HCT116 (cell line): ENCODE data around the gene TRHDE. TPM values are rescaled to one million over a fixed set of nuclear protein-coding genes. Genes with fewer than 3 reads are reported as not detected.

ENCODE experiments used
- ATAC-seq: fragments of 200-7000 bp; cut with Tn5 transposase; 2 replicates; pipeline ENCODE4 v1.9.1; 2020; ENCODE audit warnings: mild to moderate bottlenecking, moderate library complexity
- BruUV-seq: library from RNA; stranded (reverse); fragments of 400-500 nt; replicated peaks from 2 replicates; lab custom pipeline; 2021; lab: Mats Ljungman, UMichigan
- CTCF ChIA-PET: fragments of 300-600 bp; sonication (Branson Sonifier 250); formaldehyde crosslinking; loops from one replicate; lab custom pipeline; 2021; ENCODE audit warnings: antibody characterized with exemption; lab: Charles Lee
- POLR2A ChIA-PET: fragments of 300-600, 350-600 bp; sonication (Branson Sonifier 250); formaldehyde crosslinking; loops from one replicate; lab custom pipeline; 2021; ENCODE audit warnings: antibody characterized with exemption; lab: Charles Lee
- RAD21 ChIA-PET, 2 experiments: fragments of 300-600 bp; sonication (Branson Sonifier 250); formaldehyde crosslinking; loops; one replicate each; lab custom pipeline; 2023; ENCODE audit warnings: low total read pairs in 2 of 2; ENCODE audit not compliant: uncharacterized antibody in 2 of 2, unreplicated experiment in 2 of 2, low non-redundant PET in 1 of 2; lab: Charles Lee
- DNase-seq: peaks from one replicate; pipeline ENCODE4 v3.0.0-alpha.2; 2010; ENCODE audit warnings: low read depth, low spot score
- H2AFZ ChIP-seq: fragments of 200-600 bp; shearing (Covaris generic), sonication (generic); 2 replicates; pipeline ENCODE4 v1.6.1; 2017; ENCODE audit warnings: low read depth, mixed run types, mixed read lengths, antibody characterized with exemption, low read length; ENCODE audit not compliant: poor library complexity, severe bottlenecking
- H3K27ac ChIP-seq: 2 replicates; pipeline ENCODE4 v1.5.1; 2012; ENCODE audit warnings: low read depth, low read length
- H3K27me3 ChIP-seq: fragments of 200-600 bp; sonication (generic); 2 replicates; pipeline ENCODE4 v1.6.1; 2016; ENCODE audit warnings: mixed run types, low read length, mixed read lengths; ENCODE audit not compliant: insufficient read depth
- H3K36me3 ChIP-seq, 2 experiments: fragments of 200-500 bp in 1 of 2; fragments of 200-600 bp in 1 of 2; sonication (Bioruptor generic) in 1 of 2; sonication (generic) in 1 of 2; 2 replicates each; pipeline versions ENCODE4 v1.5.1 to v1.6.1; 2014 to 2016; ENCODE audit warnings: low read length in 2 of 2, inconsistent platforms in 1 of 2, mixed read lengths in 1 of 2, mixed run types in 1 of 2; ENCODE audit not compliant: insufficient read depth in 2 of 2, control insufficient read depth in 1 of 2
- H3K4me1 ChIP-seq, 2 experiments: fragments of 200-600 bp in 1 of 2; sonication (generic) in 1 of 2; 2 replicates each; pipeline versions ENCODE4 v1.5.1 to v1.6.1; 2012 to 2017; ENCODE audit warnings: low read length in 2 of 2, inconsistent platforms in 1 of 2, mild to moderate bottlenecking in 1 of 2, mixed read lengths in 1 of 2, mixed run types in 1 of 2, moderate library complexity in 1 of 2; ENCODE audit not compliant: insufficient read depth in 2 of 2, control insufficient read depth in 1 of 2
- H3K4me2 ChIP-seq: fragments of 200-600 bp; sonication (generic); 2 replicates; pipeline ENCODE4 v1.6.1; 2017; ENCODE audit warnings: mixed run types, low read length, mixed read lengths
- H3K4me3 ChIP-seq, 2 experiments: fragments of 200-600 bp in 1 of 2; sonication (generic) in 1 of 2; replicated peaks in 1 of 2; 2 replicates each; pipeline ENCODE4 v1.5.1; 2011 to 2016; ENCODE audit warnings: low read length in 2 of 2, control low read depth in 1 of 2, low read depth in 1 of 2, mild to moderate bottlenecking in 1 of 2, mixed read lengths in 1 of 2, mixed run types in 1 of 2
- H3K79me2 ChIP-seq: fragments of 200-600 bp; sonication (generic); 2 replicates; pipeline ENCODE4 v1.6.1; 2017; ENCODE audit warnings: mild to moderate bottlenecking, mixed run types, low read length, moderate library complexity, mixed read lengths; ENCODE audit not compliant: insufficient read depth
- H3K9ac ChIP-seq: fragments of 200-600 bp; sonication (generic); 2 replicates; pipeline ENCODE4 v1.6.1; 2016; ENCODE audit warnings: low read length, mixed read lengths
- H3K9me2 ChIP-seq: fragments of 200-600 bp; sonication (generic), shearing (Covaris generic); 2 replicates; pipeline ENCODE4 v1.6.1; 2017; ENCODE audit warnings: mixed run types, mild to moderate bottlenecking, moderate library complexity; ENCODE audit not compliant: insufficient read depth
- H3K9me3 ChIP-seq, 2 experiments: fragments of 200-500 bp in 1 of 2; fragments of 200-600 bp in 1 of 2; sonication (Bioruptor generic) in 1 of 2; sonication (generic) in 1 of 2; 2 replicates each; pipeline ENCODE4 v1.6.1; 2014 to 2017; ENCODE audit warnings: low read length in 2 of 2, mixed read lengths in 2 of 2, inconsistent platforms in 1 of 2, low read depth in 1 of 2, mild to moderate bottlenecking in 1 of 2, mixed run types in 1 of 2, moderate library complexity in 1 of 2; ENCODE audit not compliant: control insufficient read depth in 1 of 2, insufficient read depth in 1 of 2
- H4K20me1 ChIP-seq: fragments of 200-600 bp; sonication (generic), shearing (Covaris generic); 2 replicates; pipeline ENCODE4 v1.6.1; 2017; ENCODE audit warnings: mixed run types, mild to moderate bottlenecking, moderate library complexity; ENCODE audit not compliant: insufficient read depth
- ATF3 ChIP-seq: IDR thresholded peaks from 2 replicates; pipeline ENCODE4 v1.6.1; 2012
- EGR1 ChIP-seq: IDR thresholded peaks from 2 replicates; pipeline ENCODE4 v1.6.1; 2012; ENCODE audit warnings: low read depth
- EZH2 ChIP-seq: fragments of 200-600 bp; sonication (generic); IDR thresholded peaks from 2 replicates; pipeline ENCODE4 v1.6.1; 2017; ENCODE audit warnings: antibody characterized with exemption, mixed run types
- EZH2phosphoT487 ChIP-seq: fragments of 200-600 bp; IDR thresholded peaks from 2 replicates; pipeline ENCODE4 v1.6.1; 2018; ENCODE audit warnings: antibody characterized with exemption, borderline replicate concordance
- POLR2AphosphoS5 ChIP-seq: IDR thresholded peaks from 2 replicates; pipeline ENCODE4 v1.6.1; 2011; ENCODE audit warnings: mild to moderate bottlenecking, low read depth, low read length, moderate library complexity
- RAD21 ChIP-seq: IDR thresholded peaks from 2 replicates; pipeline ENCODE4 v1.6.1; 2012; ENCODE audit warnings: low read depth, mild to moderate bottlenecking
- SRF ChIP-seq: IDR thresholded peaks from 2 replicates; pipeline ENCODE4 v1.6.1; 2012; ENCODE audit warnings: low read depth
- ZFX ChIP-seq: fragments of 450-650 bp; IDR thresholded peaks from 2 replicates; pipeline ENCODE4 v1.6.1; 2017
- ZNF274 ChIP-seq: fragments of 200-500 bp; sonication (Bioruptor generic); IDR thresholded peaks from 2 replicates; pipeline ENCODE4 v1.6.1; 2014; ENCODE audit warnings: mild to moderate bottlenecking, low read depth, low read length, inconsistent platforms
- intact Hi-C: fragments of 100-400 bp; cut with micrococcal nuclease; formaldehyde crosslinking; loops from 2 replicates; pipeline ENCODE4 v1.10.0; 2022
- total RNA-seq: library from RNA; stranded (reverse); gene quantifications from one replicate; pipeline ENCODE4 v1.2.1, GENCODE V29; 2021; ENCODE audit not compliant: unreplicated experiment
- TF ChIP-seq, protein P1 (sequence below), 3 experiments: fragments of 200-600 bp in 1 of 3; sonication (generic) in 1 of 3; IDR thresholded peaks in 2 of 3; conservative IDR thresholded peaks in 1 of 3; 2 replicates each; pipeline ENCODE4 v1.5.1; 2012 to 2017; ENCODE audit warnings: low read depth in 2 of 3, low read length in 2 of 3, antibody characterized with exemption in 1 of 3, borderline replicate concordance in 1 of 3, control low read depth in 1 of 3, mild to moderate bottlenecking in 1 of 3, mixed read lengths in 1 of 3, mixed run types in 1 of 3, moderate library complexity in 1 of 3; ENCODE audit not compliant: insufficient read depth in 1 of 3

TRHDE gene
- total RNA-seq, 1 experiment from 2014 or later, result 2.9 TPM

DNA sequence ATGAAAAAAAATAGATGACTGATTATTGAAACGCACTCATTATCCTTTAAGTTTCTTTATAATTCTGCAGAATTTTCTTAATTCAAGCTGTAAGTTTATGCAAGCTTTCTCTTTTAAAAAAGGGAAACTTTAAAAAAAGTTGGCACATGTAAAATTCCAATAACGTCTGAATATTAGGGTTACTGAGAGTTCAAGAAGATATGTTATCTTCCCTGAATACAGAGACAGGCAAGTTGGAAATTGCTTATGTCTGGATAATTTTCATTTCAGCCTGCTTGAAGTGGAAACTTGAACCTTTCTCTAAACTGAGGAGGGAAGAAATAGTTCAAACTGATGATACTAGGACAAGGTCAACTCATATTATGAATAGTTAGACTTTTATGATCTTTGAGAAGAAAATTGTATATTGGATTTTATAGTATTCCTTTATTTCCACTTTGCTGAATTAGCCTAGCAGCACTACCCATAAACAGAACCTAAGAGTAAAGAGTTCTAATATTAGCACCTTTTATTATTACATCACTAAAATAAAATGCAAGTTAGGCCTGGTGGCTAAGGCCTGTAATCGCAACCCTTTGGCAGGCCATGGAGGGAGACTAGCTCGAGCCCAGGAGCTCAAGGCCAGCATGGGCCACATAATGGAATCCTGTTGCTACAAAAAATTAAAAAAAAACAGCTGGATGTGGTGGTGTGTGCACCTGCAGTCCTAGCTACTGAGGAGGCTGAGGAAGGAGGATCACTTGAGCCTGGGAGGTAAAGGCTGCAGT is 288.0 kb downstream of the TRHDE start:
- ATAC-seq (peak; percentile 70), DNase-seq (no peak)
- TF ChIP-seq EGR1, result no peak
- TF ChIP-seq EZH2phosphoT487, result no peak
- TF ChIP-seq ZFX, result no peak
- TF ChIP-seq, protein P1, sequence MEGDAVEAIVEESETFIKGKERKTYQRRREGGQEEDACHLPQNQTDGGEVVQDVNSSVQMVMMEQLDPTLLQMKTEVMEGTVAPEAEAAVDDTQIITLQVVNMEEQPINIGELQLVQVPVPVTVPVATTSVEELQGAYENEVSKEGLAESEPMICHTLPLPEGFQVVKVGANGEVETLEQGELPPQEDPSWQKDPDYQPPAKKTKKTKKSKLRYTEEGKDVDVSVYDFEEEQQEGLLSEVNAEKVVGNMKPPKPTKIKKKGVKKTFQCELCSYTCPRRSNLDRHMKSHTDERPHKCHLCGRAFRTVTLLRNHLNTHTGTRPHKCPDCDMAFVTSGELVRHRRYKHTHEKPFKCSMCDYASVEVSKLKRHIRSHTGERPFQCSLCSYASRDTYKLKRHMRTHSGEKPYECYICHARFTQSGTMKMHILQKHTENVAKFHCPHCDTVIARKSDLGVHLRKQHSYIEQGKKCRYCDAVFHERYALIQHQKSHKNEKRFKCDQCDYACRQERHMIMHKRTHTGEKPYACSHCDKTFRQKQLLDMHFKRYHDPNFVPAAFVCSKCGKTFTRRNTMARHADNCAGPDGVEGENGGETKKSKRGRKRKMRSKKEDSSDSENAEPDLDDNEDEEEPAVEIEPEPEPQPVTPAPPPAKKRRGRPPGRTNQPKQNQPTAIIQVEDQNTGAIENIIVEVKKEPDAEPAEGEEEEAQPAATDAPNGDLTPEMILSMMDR (IDR thresholded peaks at IDR 0.05 in 2 of 3, conservative IDR thresholded peaks at IDR 0.05 in 1 of 3; ENCODE audit: borderline replicate concordance in 1 of 3, insufficient read depth in 1 of 3, low read depth in 2 of 3, low read length in 2 of 3), result peak in 2 of 3 experiments; percentile 25 to 26; a peak in 1 of 6 replicates
- TF ChIP-seq SRF, result no peak
- TF ChIP-seq RAD21, result no peak
- no peaks in the 10 kb centered on the region for H3K79me2 ChIP-seq
- H3K9ac ChIP-seq, result no peak overlapping the region
- H4K20me1 ChIP-seq, result no peaks in the 10 kb centered on the region
- H3K27ac ChIP-seq, result no peak overlapping the region
- H3K9me2 ChIP-seq, result no peaks in the 10 kb centered on the region
- POLR2A ChIA-PET, result no interaction called here
- CTCF ChIA-PET, result no interaction called here
- RAD21 ChIA-PET, result no interaction called here
- no peak overlapping the region for H3K4me2 ChIP-seq
- no peak overlapping the region for H2AFZ ChIP-seq
- no peaks in the 10 kb centered on the region for H3K27me3 ChIP-seq
- BruUV-seq, result no TSS peak
- intact Hi-C loops, result no loop called here
- no peaks in the 10 kb centered on the region for H3K36me3 ChIP-seq
- no peaks in the 10 kb centered on the region for H3K9me3 ChIP-seq
- H3K4me3 ChIP-seq, result no peak overlapping the region
- H3K4me1 ChIP-seq, result no peaks in the 10 kb centered on the region

DNA sequence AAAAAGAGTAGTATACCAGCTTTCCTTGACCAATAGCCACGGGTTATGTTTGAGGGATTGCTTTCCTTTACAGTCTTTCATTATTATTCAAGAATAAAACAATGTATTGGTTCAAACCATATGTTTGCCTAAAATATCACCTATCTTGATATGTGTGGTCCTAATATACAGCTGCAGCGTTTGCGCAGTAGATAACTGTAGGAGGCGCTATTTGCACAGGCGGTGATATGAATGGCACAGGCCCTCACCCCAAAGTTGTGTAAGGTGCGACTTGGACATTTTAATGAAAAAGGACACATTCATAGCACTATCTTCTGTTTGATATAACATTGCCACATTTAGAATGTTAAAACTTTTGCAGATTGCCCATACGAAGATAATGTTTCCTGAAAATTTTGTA is 298.4 kb downstream of the TRHDE start:
- H3K36me3 ChIP-seq, result no peaks in the 10 kb centered on the region
- TF ChIP-seq EZH2 (no peak), RAD21 (peak; percentile 47), POLR2AphosphoS5 (no peak), ATF3 (no peak), ZNF274 (no peak), EGR1 (no peak)
- TF ChIP-seq, protein P1 (IDR thresholded peaks at IDR 0.05 in 2 of 3, conservative IDR thresholded peaks at IDR 0.05 in 1 of 3; ENCODE audit: borderline replicate concordance in 1 of 3, insufficient read depth in 1 of 3, low read depth in 2 of 3, low read length in 2 of 3), result peak; percentile 7 to 72 (median 64); a peak in 4 of 6 replicates
- POLR2A ChIA-PET, result no interaction called here
- ATAC-seq (peak; percentile 71), DNase-seq (peak; percentile 3)
- RAD21 ChIA-PET, result no interaction called here
- H3K27ac ChIP-seq, result no peak overlapping the region
- H3K27me3 ChIP-seq, result no peaks in the 10 kb centered on the region
- no peak overlapping the region for H3K9ac ChIP-seq
- no peaks in the 10 kb centered on the region for H3K79me2 ChIP-seq
- H3K4me1 ChIP-seq, result no peaks in the 10 kb centered on the region
- H3K4me3 ChIP-seq, result no peak overlapping the region
- H2AFZ ChIP-seq, result no peak overlapping the region
- H3K9me3 ChIP-seq, result no peaks in the 10 kb centered on the region
- no peaks in the 10 kb centered on the region for H3K9me2 ChIP-seq
- intact Hi-C loops, result no loop called here
- H4K20me1 ChIP-seq, result no peaks in the 10 kb centered on the region
- H3K4me2 ChIP-seq, result no peak overlapping the region
- no TSS peak for BruUV-seq
- CTCF ChIA-PET, result no interaction called here
